ENCODE results near the gene GPANK1.
A peak's percentile ranks its signal among the peaks of the same experiment; 100 is the strongest.
"Not testable (repeated sequence)": the region's sequence is repeated elsewhere in the genome, so short reads cannot be mapped to it uniquely, and the experiment has no call there.

Gene GPANK1

GRCh38 chr6:31664790-31665500, at the start of gene GPANK1:
GPANK1 (minus strand) TSS chr6:31664997; CDS start chr6:31664478, 519 bp downstream.
- H3K4me1 Mint-ChIP-seq: peaks cover 77% of the 10 kb centered on the region
- no peaks in the 10 kb centered on the region for H3K9me3 Mint-ChIP-seq
- peak within 1 kb of the TSS; percentile 98 to 99 for H3K27ac Mint-ChIP-seq
- ATAC-seq (peak; percentile 50), DNase-seq (peak; percentile 84 to 92)
- peak within 1 kb of the TSS; percentile 87 to 97 for H3K4me3 Mint-ChIP-seq
- H3K27me3 Mint-ChIP-seq: no peaks in the 10 kb centered on the region

GRCh38 chr6:31713991-31714684, 49.3 kb upstream of the GPANK1 start:
- H3K4me1 Mint-ChIP-seq: peaks cover 14% of the 10 kb centered on the region
- DNase-seq (no peak), ATAC-seq (no peak)
- H3K9me3 Mint-ChIP-seq: no peaks in the 10 kb centered on the region
- H3K27ac Mint-ChIP-seq: peak overlapping the region in 1 of 2 donors; percentile 84
- peaks cover 7% of the 10 kb centered on the region for H3K27me3 Mint-ChIP-seq
- no peak overlapping the region for H3K4me3 Mint-ChIP-seq

GRCh38 chr6:31713465-31713864, 48.7 kb upstream of the GPANK1 start:
- DNase-seq (no peak), ATAC-seq (no peak)
- H3K27ac Mint-ChIP-seq: no peak overlapping the region
- no peaks in the 10 kb centered on the region for H3K9me3 Mint-ChIP-seq
- H3K27me3 Mint-ChIP-seq: peaks cover 7% of the 10 kb centered on the region
- H3K4me1 Mint-ChIP-seq: peaks cover 14% of the 10 kb centered on the region
- no peak overlapping the region for H3K4me3 Mint-ChIP-seq

- Mint-ChIP-seq H3K9me3 (no peaks in the 10 kb centered on the region), H3K27me3 (peaks cover 7% of the 10 kb centered on the region), H3K4me3 (no peak overlapping the region), H3K4me1 (peaks cover 14% of the 10 kb centered on the region), H3K27ac (no peak overlapping the region)
- ATAC-seq: peak; percentile 64
- DNase-seq: no peak
Observed at GRCh38 chr6:31712296-31712695, 47.5 kb upstream of the GPANK1 start.

GRCh38 chr6:31711233-31711632, 46.4 kb upstream of the GPANK1 start:
- no peaks in the 10 kb centered on the region for H3K9me3 Mint-ChIP-seq
- H3K4me1 Mint-ChIP-seq: peaks cover 14% of the 10 kb centered on the region
- ATAC-seq (no peak), DNase-seq (no peak)
- H3K27ac Mint-ChIP-seq: peak overlapping the region in 1 of 2 donors; percentile 43
- H3K27me3 Mint-ChIP-seq: peaks cover 7% of the 10 kb centered on the region
- H3K4me3 Mint-ChIP-seq: no peak overlapping the region

- Mint-ChIP-seq H3K4me3 (no peak overlapping the region), H3K4me1 (peaks cover 14% of the 10 kb centered on the region), H3K27ac (peak overlapping the region; percentile 43 to 73), H3K9me3 (no peaks in the 10 kb centered on the region), H3K27me3 (peaks cover 7% of the 10 kb centered on the region)
- ATAC-seq: no peak
- no peak for DNase-seq
Observed at GRCh38 chr6:31710523-31711219, 45.9 kb upstream of the GPANK1 start.

DNA sequence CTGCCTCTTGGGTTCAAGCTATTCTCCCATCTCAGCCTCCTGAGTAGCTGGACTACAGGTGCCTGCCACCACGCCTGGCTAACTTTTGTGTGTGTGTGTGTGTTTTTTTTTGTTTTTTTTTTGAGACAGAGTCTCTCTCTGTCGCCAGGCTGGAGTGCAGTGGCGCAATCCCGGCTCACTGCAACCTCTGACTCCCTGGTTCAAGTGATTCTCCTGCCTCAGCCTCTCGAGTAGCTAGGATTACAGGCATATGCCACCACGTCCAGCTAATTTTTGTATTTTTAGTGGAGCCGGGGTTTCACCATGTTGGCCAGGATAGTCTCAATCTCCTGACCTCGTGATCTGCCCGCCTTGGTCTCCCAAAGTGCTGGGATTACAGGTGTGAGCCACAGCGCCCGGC, 44.4 kb upstream of the GPANK1 start:
- ATAC-seq, H3K27me3 Mint-ChIP-seq, H3K9me3 Mint-ChIP-seq, H3K27ac Mint-ChIP-seq, H3K4me3 Mint-ChIP-seq, DNase-seq: not testable (repeated sequence)
- H3K4me1 Mint-ChIP-seq: peaks cover 12% of the 10 kb centered on the region

DNA sequence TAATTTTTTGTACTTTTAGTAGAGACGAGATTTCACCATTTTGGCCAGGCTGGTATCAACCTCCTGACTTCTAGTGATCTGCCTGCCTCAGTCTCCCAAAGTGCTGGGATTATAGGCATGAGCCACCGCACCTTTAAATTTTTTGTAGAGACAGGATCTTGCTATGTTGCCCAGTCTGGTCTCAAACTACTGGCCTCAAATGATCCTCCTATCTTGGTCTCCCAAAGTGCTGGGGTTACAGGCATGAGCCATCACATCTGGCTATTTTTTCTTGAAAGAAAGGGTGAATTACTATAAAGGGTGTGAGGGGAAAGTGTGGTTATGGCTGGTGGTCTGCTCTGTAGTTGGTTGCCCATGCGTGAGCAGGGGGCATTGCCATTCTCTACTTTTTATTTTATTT, 43.4 kb upstream of the GPANK1 start:
- Mint-ChIP-seq H3K27ac (no peak overlapping the region), H3K27me3 (peaks cover 7% of the 10 kb centered on the region), H3K4me3 (no peak overlapping the region), H3K9me3 (no peaks in the 10 kb centered on the region), H3K4me1 (peaks cover 14% of the 10 kb centered on the region)
- ATAC-seq: no peak
- DNase-seq: no peak

DNA sequence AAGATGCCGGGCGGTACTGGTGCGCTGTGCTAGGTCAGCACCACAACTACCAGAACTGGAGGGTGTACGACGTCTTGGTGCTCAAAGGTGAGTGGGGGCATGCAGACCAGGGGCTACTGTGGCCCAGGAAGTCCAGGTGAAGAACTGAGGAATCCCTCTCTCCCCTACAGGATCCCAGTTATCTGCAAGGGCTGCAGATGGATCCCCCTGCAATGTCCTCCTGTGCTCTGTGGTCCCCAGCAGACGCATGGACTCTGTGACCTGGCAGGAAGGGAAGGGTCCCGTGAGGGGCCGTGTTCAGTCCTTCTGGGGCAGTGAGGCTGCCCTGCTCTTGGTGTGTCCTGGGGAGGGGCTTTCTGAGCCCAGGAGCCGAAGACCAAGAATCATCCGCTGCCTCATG, 42.9 kb upstream of the GPANK1 start:
- H3K4me1 Mint-ChIP-seq: peaks cover 15% of the 10 kb centered on the region
- ATAC-seq (no peak), DNase-seq (no peak)
- H3K27me3 Mint-ChIP-seq: peaks cover 7% of the 10 kb centered on the region
- no peaks in the 10 kb centered on the region for H3K9me3 Mint-ChIP-seq
- H3K27ac Mint-ChIP-seq: no peak overlapping the region
- H3K4me3 Mint-ChIP-seq: no peak overlapping the region

- Mint-ChIP-seq H3K4me1 (peaks cover 22% of the 10 kb centered on the region), H3K27ac (peak within 1 kb of the TSS in 1 of 2 donors; percentile 57), H3K4me3 (no peak within 1 kb of the TSS)
Observed at GRCh38 chr6:31706599-31706998, 41.8 kb upstream of the GPANK1 start, which contains the start of gene LY6G6F. LY6G6F (plus strand) TSS chr6:31706866; CDS start chr6:31706907, 41 bp downstream.

GRCh38 chr6:31705931-31706330, 41.1 kb upstream of the GPANK1 start:
- ATAC-seq (no peak), DNase-seq (no peak)
- no peak overlapping the region for H3K4me3 Mint-ChIP-seq
- H3K9me3 Mint-ChIP-seq: no peaks in the 10 kb centered on the region
- H3K27me3 Mint-ChIP-seq: no peaks in the 10 kb centered on the region
- H3K27ac Mint-ChIP-seq: no peak overlapping the region
- H3K4me1 Mint-ChIP-seq: peaks cover 24% of the 10 kb centered on the region

More at GRCh38 chr6:31706599-31706998, 41.8 kb upstream of the GPANK1 start, which contains the start of gene LY6G6F:
- Mint-ChIP-seq H3K27me3 (no peaks in the 10 kb centered on the region), H3K9me3 (no peaks in the 10 kb centered on the region)
- no peak for ATAC-seq
- no peak for DNase-seq

- Mint-ChIP-seq H3K9me3 (no peaks in the 10 kb centered on the region), H3K27me3 (no peaks in the 10 kb centered on the region), H3K4me3 (peak within 1 kb of the TSS; percentile 96), H3K4me1 (peaks cover 25% of the 10 kb centered on the region), H3K27ac (peak within 1 kb of the TSS; percentile 91 to 98)
- peak; percentile 95 to 97 for DNase-seq
- ATAC-seq: peak; percentile 98
Observed at GRCh38 chr6:31702819-31703716, 38.3 kb upstream of the GPANK1 start, which contains the start of gene ABHD16A. ABHD16A (minus strand) TSS chr6:31703324; CDS start chr6:31703281, 43 bp downstream.

- peak; percentile 22 for ATAC-seq
- Mint-ChIP-seq H3K9me3 (no peaks in the 10 kb centered on the region), H3K27ac (peak overlapping the region; percentile 91 to 98), H3K27me3 (no peaks in the 10 kb centered on the region), H3K4me1 (peaks cover 31% of the 10 kb centered on the region), H3K4me3 (peak overlapping the region; percentile 96)
- DNase-seq: no peak
Observed at GRCh38 chr6:31702405-31702818, 37.6 kb upstream of the GPANK1 start.

DNA sequence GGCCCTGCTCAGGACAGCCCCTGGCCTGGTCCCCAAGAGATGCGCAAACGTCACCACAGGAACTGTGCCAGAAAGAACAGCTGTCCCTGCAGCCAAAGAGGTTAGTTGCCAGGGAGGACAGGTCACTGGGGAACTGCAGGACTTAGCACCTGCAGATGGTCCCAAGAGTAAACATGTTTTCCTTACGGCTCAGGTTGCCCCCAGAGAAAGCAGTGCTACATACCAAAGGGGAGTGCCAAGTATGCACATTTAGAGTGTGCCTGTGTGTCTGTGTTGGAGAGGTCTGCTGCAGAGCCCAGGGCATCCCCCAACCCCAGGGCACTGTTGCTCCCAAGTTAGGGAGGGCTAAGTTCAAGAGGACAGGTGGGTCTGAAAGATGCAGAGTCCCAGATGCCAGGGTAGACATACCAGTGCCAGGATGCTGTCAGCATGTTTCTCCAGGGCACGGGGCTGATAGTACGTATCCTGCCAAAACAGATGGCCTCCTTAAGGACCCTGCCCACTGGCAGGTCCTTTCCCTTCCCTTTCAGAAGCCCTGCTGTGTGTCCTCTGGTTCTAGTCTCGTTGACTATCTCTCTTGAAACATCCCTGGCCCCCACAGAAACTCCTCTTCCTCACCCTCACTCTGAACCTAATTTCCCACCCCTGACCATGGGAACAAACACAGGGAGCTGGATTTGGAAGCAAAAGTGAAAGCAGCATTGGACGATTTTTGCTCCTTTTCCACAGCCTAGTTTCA, 37.0 kb upstream of the GPANK1 start:
- Mint-ChIP-seq H3K4me1 (peaks cover 33% of the 10 kb centered on the region), H3K4me3 (peak overlapping the region; percentile 96), H3K27ac (peak overlapping the region; percentile 91 to 98), H3K27me3 (no peaks in the 10 kb centered on the region), H3K9me3 (no peaks in the 10 kb centered on the region)
- no peak for DNase-seq
- ATAC-seq: no peak

Measured in stimulated activated naive CD8-positive, alpha-beta T cell treated with anti-CD3 and anti-CD28 coated beads, Interleukin-15, amount 100 ng/mL, for 72 hours (primary cell).